HG02798 (cell line): Measurements from ENCODE around the gene IL34.
"Not testable (repeated sequence)": the region's sequence is repeated elsewhere in the genome, so short reads cannot be mapped to it uniquely, and the experiment has no call there.

ENCODE experiments used
- ATAC-seq: cut with Tn5 transposase; IDR thresholded peaks from one replicate; pipeline ENCODE4 v1.9.1; 2021; ENCODE audit warnings: mild to moderate bottlenecking; ENCODE audit not compliant: unreplicated experiment, poor library complexity

Gene IL34

DNA sequence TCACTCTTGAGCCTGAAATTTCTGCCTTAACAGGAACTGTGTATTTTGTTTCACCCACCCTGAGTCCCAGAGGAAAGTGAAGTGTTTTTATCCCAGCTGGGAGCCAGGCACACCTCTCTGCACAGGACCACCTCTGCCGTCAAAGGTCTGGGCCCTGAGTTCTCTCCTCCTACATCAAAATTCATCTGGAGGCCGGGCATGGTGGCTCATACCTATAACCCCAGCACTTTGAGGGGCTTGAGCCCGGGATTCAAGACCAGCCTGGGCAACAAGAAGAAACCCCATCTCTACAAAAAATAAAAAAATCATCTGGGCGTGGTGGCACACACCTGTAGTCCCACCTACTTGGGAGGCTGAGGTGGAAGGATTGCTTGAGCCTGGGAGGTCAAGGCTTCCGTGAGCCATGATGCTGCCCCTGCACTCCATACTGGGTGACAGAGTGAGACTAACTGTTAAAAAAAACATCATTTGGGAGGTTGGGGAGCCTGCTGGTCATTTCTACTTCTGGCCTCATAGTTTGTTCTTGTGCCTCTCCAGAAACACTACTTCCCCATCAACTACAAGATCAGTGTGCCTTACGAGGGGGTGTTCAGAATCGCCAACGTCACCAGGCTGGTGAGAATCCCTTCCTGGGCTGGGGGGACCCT lies 9.8 kb downstream of the IL34 start:
- no peak for ATAC-seq

DNA sequence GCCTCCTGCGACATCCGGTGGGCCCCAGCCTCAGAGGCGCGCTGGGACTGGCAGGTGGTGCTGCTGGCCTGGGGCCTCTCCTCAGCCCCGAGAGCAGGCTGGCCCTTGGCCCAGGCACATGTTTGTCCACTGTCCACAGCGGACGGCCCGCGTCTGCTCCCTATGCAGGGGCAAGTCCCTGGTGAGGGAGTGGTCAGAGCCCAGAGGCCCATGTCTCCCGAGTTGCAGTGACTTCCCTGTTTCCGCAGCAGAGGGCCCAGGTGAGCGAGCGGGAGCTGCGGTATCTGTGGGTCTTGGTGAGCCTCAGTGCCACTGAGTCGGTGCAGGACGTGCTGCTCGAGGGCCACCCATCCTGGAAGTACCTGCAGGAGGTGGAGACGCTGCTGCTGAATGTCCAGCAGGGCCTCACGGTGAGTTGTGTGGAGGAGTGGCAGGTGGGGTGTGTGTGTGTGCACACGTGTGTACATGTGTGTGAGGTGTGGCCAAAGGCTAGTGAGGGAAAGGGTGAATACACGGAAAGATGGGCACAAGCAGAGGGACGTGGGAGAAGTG lies 10.4 kb downstream of the IL34 start:
- ATAC-seq = no peak

DNA sequence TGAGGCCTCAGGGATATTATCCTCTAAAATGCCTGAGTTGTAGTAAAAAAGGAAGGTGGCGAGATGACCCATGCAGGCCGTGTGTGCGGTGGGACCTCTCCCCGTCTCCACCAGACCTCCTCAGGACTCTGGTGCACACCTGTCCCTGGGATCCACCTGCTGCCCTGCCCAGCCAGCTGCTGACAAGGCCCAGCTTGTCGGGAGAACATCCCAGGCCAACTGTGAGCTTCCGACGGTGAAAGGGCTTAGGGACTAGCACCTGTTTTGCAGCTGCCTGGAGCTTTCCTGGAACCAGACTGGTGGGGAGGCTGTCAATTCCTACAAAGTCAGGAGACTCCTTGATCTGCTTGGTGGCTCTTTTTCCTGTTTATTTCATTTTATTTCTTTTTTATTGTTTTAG lies 11.6 kb downstream of the IL34 start:
- no peak for ATAC-seq

DNA sequence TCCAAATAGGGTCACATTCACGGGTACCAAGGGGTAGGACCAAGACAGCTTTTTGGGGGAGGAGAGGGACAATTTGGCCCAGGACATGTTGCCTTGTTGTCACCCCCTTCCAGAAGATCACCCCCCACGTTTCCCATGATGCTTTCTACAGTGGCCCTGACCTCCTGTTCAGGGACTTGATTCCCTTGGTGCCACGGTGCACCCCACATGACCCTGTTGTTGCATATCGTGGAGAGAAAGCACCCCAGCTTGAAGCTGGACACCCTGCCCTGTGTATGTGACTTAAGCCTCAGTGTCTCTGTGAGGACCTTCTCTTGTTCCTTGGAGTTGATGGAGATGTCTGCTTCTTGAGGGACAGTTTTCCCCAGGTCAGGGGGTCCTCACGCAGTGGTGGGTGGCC lies 12.6 kb downstream of the IL34 start:
- no peak for ATAC-seq

DNA sequence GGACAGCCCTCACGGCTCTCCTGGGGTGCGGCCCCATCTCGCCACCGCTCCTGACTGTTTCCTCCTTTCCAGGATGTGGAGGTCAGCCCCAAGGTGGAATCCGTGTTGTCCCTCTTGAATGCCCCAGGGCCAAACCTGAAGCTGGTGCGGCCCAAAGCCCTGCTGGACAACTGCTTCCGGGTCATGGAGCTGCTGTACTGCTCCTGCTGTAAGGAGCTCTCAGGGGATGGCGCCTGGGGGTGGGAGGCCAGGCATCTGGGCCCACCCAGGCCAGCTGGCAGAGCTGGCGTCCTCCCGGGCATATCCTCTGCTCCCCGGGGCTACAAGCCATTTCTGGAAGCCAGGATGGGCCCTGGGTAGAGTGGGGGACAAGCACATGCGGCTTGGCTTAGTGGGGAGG lies 13.2 kb downstream of the IL34 start:
- no peak for ATAC-seq

DNA sequence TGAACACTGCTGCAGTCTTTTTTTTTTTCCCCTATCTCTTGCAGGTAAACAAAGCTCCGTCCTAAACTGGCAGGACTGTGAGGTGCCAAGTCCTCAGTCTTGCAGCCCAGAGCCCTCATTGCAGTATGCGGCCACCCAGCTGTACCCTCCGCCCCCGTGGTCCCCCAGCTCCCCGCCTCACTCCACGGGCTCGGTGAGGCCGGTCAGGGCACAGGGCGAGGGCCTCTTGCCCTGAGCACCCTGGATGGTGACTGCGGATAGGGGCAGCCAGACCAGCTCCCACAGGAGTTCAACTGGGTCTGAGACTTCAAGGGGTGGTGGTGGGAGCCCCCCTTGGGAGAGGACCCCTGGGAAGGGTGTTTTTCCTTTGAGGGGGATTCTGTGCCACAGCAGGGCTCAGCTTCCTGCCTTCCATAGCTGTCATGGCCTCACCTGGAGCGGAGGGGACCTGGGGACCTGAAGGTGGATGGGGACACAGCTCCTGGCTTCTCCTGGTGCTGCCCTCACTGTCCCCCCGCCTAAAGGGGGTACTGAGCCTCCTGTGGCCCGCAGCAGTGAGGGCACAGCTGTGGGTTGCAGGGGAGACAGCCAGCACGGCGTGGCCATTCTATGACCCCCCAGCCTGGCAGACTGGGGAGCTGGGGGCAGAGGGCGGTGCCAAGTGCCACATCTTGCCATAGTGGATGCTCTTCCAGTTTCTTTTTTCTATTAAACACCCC lies 13.8 kb downstream of the IL34 start:
- no peak for ATAC-seq

DNA sequence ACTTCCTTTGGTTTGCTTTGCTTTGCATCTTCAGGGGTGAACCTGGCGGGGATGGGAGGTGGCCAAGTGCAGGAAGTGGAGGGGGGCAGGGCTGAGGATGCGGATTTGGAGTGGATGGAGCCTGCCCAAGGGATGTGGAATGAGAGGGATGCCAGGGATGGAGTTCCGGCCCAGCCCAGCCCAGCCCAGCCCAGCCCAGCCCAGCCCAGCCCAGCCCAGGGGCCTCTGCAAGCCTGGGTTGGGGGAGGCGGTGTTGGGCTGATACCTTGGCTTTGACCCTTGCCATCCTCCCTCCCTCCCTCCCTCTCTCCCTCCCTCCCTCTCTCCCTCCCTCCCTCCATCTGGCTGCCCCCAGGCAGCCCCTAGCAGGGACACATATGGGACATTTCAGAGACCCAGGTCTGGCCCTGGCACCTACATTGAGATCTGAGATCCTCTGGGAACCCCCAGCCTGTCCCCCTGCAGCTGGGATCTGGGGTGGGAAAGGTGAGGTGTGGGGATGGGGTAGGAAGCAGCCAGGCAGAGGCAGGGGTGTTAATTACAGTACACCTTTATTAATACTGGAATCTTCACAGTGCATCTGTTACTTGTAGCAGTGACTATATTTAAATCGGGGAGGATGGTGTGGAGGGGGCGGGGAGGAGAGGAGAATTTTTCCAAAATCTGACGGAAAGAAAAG lies 14.5 kb downstream of the IL34 start:
- ATAC-seq = no peak

DNA sequence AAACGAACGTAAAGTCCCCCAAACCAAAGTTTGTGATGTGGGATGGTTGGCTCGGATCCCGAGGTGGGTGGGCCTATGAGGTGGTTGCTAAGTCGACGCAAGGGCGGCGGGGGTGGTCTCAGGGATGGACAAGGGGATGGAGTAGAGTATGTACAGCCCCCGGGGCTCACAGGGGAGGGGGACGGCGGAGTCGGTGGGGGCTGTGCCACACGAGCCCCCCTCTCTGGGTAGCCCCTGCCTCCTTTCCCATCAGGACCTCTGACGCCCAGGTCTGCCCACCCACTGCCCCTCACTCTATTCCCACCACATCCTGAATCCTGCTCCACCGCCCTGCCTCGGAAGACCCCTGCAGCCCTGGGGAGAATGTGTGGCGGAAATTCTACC lies 15.2 kb downstream of the IL34 start:
- no peak for ATAC-seq

DNA sequence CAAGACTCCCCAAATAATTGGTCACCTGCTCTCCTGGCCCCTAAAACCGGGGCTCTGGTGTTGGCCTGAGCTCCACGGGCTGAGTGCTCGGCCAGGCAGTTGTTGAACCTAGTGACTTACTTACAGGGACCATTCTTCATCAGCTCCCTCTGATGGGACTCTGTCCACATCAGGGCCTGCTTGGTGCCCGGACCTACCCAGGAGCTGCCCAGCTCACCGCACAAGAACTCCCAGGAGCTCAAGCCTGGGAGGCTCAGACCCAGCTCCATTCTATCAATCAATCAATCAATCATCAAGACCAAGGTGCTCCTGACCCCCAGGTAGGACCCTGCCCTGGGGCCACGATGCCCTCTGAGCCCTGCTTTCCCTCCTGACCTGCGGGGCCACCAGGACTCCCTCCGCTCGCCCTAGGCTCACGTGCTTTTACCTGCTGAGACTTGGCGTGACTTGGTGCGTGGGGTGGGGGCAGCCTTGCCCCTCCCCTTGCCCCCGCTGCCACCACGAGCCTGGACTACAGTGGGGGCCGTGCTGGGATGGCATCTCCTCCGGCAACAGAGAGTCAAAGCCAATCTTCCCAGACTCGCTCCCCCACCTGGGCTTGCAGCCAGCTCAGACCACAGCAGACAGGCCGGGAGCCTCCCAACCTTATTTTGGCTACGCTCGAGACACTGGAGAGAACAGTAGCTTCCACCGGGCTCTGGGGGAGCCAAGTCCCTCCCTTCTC lies 15.7 kb downstream of the IL34 start:
- no peak for ATAC-seq

DNA sequence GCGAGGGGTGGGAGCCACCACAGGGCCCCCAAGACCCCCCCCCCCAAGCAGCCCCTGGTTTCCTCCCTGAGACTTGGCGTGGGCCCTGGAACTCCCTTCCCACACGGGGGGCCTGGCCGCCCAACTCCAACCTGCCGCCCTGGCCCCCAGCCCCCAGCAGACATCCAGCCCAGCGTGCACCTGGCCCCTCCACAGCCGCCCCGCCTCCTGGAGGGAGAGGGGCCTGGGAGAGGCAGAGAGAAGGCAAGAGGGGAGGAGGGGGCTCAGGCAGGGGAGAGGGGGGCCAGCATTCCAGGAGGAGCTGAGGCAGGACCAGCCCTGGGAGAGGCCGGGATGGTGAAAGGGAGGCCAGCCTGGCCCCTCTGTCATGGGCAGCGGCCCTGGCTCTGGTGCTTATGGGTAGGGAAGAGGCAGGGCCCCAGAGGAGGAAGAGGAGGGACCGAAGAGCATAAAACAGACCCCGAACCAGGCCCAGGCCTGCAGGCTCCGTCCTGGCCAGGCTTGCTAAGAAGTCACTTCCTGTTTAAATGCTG lies 16.7 kb downstream of the IL34 start:
- ATAC-seq = no peak

DNA sequence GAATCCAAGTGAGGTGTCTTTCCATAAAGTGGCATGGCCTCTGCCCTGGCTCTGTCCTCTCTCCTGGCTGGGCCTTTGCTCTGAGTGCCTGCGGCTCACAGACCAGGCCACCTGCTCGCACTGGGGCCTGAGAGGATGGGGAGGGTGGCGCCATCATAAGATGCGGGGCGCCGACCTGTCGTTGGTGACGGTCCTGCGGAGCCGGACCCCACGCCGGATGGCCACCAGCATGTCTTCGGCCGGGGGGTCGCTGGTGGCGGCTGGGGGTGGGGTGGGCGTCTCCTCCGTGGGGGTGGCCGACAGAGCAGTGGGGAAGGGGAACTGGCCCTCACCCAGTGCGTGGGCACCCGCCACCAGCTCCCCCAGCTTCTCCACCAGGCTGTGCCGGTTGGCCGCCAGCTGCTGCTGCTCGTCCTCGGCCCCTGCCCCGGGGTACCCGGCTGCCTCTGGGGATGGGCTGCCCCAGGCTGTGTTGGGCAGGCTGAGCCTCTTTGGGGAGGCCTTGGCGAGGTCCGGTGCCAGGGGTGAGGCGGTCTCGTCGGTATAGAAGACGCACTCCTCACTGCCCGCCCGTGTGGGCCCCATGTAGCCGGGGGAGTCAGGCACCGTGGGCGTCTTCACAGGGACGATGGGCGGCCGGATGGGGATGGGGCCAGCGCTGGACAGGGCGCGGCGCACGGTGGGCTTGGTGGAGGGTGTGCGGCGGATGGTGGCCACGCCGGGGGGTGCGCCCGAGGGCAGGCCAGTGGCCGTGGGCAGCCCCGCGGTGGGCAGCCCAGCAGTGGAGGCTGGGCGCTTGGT lies 17.4 kb downstream of the IL34 start:
- no peak for ATAC-seq

DNA sequence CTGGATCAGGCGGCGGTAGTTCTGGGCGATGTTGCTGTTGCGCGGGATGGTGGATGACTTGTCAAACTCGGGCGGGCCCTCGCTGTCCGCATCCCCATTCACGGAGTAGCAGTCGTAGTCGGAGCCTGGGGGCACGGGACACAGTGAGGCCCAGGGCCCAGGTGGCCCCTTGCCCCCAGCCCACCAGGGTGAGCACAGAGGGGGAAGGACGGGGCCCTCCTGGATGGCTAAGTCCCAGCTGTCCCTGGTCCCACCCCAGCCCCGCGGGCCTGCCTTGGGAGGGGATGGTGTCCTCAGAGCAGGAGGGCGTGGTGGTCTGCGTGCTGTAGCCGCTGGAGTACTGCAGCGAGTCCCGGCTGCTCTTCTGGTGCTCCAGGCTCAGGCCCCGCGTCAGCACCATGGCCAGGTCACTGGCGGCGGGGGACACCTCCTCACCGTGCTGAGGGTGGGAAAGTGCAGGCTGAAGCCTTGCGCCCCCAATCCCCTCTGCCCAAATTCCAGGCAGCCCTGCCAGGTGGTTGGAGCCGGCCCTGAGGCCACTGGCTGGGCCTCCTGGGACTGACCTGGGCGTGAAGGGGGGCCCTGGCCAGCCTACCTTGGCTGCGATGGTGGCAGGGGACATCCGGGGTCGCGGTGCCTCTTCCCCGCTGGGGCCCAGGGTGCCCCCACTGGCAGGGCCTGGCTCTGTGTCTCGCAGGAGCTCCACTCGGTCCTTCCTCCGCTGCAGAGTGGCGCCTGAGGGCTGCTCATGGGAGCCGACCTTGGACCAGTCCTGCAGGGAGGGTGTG lies 18.2 kb downstream of the IL34 start:
- ATAC-seq = no peak

DNA sequence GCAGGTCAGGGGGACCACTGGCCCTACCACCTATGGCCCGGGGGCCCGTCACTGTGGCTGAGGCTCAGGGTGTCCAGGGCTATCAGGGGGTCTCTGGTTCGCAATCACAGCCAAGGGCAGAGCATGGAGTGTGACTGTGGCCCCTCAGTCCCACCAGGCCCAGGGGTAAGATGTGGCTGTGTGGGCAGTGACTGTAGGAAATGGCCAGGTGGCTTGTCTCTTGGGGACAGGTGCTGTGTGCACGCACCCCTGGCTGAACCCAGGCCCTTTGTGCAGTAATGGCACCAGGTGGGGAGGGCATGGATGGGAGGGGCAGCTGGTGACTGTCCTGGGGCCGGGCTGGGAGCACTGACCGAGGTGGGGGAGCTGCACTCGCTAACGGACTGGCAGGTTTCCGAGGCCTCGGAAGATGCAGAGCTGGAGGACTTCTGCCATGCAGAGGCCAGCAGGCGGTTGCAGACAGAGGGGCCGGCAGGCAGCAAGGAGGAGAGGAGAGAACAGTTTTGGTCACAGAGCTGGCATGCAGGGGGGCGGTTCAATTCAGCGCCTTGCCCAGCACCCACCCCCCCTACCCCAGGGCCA lies 18.8 kb downstream of the IL34 start:
- no peak for ATAC-seq

DNA sequence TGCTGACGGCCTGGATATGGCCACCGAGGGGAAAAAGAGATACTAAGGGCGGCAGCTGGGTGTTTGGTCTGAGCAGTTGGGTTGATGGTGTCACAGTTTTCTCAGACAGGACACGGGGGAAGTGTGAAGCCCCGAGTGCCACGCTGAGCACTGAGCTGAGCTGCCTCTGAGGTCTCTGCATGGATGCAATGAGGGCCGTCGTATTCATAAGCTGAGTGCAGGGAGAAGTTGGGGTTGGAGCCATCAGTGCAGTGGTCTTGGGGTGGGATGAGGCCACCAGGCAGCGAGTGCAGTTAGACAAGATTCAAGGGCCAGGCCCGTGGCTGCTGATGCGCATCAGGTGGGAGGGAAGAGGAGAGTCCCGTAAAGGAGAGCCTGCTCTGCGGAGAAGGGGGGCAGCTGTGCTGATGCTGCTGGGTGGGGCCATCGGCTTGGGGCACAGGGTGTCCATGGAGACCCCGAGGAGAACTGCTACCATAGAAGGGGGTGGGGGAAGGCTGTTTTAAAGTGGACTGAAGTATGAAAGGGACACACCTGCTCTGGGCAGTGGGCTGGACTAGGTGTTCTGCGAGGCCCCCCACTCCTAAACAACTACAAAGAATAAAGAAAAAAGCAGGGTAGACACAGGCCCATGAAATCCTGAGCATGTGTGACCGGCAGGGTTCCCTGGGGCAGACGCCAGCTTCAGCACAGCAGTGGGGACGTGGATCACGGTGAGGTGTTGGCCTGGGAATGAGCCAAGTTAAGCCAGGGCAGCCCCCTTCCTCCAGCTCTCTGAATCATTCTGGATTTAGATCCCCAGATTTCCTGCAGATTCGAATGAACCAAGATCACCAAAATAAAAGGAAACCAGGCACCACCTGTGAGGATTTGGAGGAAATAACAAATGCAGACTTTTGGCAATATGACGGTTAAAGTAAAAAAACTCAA lies 19.7 kb downstream of the IL34 start:
- no peak for ATAC-seq

DNA sequence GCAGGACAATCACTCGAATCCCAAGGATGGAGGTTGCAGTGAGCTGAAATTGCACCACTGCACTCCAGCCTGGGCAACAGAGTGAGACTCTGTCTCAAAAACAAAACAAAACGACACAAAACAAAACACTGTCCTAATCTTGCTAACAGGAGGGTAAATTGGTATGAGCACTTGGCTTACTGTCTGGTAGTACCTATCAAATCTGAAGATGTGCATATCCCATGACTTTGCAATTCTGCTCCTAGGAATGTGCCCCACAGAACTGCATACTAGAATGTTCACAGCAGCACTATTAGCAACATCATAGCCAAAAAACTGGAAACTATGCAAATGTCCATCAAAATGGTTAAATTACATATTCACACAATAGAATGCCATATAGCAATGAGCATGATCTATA lies 23.8 kb downstream of the IL34 start:
- no peak for ATAC-seq

DNA sequence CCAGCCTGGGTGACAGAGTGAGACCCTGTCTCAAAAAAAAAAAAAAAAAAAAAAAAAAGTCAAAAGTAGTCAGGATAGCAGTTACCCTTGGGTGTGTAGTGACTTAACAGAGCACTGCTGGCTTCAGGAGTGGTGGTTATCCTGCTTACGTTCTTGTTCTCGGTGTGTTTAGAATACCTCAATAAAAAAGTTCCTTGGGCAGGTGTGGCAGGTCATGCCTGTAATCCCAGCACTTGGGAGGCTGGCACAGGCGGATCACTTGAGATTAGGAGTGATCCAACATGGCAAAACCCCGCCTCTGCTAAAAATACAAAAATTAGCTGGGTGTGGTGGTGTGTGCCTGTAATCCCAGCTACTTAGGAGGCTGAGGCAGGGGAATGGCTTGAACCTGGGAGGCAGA lies 24.6 kb downstream of the IL34 start:
- not testable (repeated sequence) for ATAC-seq

DNA sequence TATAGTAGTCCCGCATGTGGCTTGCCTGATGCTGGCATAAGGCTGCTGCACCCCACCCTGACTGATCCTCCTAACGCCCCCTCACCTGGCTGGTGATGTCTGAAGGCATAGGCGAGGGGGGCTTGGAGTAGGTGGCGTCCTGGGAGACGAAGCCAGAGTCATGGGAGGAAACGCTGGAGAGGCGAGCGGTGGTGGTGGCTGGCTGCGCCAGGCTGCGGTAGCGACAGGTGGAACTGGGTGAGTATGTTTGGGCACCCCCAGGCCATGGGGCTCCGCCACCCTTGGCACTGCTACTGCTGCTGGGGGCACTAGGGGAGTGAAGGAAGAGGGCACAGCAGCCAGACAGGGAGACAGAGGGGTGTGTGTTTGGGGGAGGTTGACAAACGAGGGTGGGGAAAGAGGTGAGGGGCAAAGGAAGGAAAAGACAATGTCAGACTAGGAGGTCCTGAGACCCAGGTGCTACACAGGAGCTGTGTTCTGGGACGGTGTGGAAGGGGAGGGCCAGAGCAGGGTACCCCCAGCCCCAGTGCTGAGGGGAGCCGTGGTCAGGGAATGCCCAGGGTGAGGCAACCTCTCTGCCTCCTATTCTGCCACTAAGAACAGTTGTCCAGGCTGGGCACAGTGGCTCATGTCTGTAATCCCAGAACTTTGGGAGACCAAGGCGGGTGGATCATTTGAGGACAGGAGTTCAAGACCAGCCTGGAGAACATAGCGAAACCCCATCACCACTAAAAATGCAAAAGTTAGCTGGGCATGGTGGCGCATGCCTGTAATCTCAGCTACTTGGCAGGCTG lies 28.1 kb downstream of the IL34 start:
- ATAC-seq = no peak
